Gastrocnemius medialis (tissue), 4 donors: ENCODE results near the gene TMEM45B.

ENCODE experiments used
- POLR2A ChIP-seq, 2 donors: fragments of 450-650 bp; IDR thresholded peaks; one replicate each; pipeline ENCODE4 v1.6.1; 2017; ENCODE audit warnings: antibody characterized with exemption in 2 of 2, mild to moderate bottlenecking in 2 of 2, moderate library complexity in 2 of 2
- TF ChIP-seq, protein P1 (sequence below), 5 experiments: fragments of 450-650 bp in 3 of 5; fragments of 200-600 bp in 2 of 5; sonication (generic) in 2 of 5; IDR thresholded peaks in 4 of 5; conservative IDR thresholded peaks in 1 of 5; 1 replicate in 4 of 5; 2 replicates in 1 of 5; pipeline ENCODE4 v1.5.1; 2016 to 2019; ENCODE audit warnings: antibody characterized with exemption in 5 of 5, mild to moderate bottlenecking in 3 of 5, moderate library complexity in 3 of 5

DNA sequence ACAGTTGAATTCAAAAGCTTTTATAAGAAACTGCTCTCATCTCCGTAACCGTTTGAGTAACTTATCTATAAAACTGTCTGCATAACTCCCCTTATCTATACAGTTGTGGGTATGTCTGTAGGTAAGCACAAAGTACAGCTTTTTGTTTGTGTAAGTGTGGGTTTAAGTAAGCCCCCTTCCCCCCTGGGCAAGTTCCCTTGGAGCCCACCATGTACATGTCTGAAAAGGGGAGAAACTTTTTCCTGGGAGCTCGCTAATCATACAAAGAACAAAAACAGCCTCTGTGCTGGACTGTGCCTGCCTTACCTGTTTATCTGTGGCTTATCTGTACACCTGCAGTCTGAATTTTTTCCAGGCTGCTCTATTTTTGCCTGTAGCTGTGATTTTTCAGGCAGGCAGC, 36.3 kb upstream of the TMEM45B start:
- TF ChIP-seq, protein P1, sequence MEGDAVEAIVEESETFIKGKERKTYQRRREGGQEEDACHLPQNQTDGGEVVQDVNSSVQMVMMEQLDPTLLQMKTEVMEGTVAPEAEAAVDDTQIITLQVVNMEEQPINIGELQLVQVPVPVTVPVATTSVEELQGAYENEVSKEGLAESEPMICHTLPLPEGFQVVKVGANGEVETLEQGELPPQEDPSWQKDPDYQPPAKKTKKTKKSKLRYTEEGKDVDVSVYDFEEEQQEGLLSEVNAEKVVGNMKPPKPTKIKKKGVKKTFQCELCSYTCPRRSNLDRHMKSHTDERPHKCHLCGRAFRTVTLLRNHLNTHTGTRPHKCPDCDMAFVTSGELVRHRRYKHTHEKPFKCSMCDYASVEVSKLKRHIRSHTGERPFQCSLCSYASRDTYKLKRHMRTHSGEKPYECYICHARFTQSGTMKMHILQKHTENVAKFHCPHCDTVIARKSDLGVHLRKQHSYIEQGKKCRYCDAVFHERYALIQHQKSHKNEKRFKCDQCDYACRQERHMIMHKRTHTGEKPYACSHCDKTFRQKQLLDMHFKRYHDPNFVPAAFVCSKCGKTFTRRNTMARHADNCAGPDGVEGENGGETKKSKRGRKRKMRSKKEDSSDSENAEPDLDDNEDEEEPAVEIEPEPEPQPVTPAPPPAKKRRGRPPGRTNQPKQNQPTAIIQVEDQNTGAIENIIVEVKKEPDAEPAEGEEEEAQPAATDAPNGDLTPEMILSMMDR (IDR thresholded peaks at IDR 0.05 in 4 of 5, conservative IDR thresholded peaks at IDR 0.05 in 1 of 5) = no peak
- TF ChIP-seq POLR2A (IDR thresholded peaks at IDR 0.05) = no peak
